Natural killer cell (primary cell): ENCODE results near the gene DICER1. TPM values are rescaled to one million over a fixed set of nuclear protein-coding genes. Genes with fewer than 3 reads are reported as not detected.

ENCODE experiments used
- ATAC-seq, 3 donors: fragments of 150-1000 bp in 2 of 3; fragments of 200-7000 bp in 1 of 3; cut with Tn5 transposase; 1 replicate in 1 of 3; 2 replicates in 2 of 3; pipeline ENCODE4 v1.10.0; 2021; ENCODE audit warnings: mild to moderate bottlenecking in 2 of 3, moderate library complexity in 2 of 3
- DNase-seq, 2 donors: peaks; one replicate each; pipeline versions ENCODE4 v3.0.0 to v3.0.0-alpha.2; 2013 to 2021; ENCODE audit warnings: mixed read lengths in 1 of 2
- H3K27ac ChIP-seq: one replicate; pipeline ENCODE4 v1.5.1; 2013; ENCODE audit warnings: mild to moderate bottlenecking, low read length
- H3K27me3 ChIP-seq: one replicate; pipeline ENCODE4 v1.6.1; 2013; ENCODE audit warnings: low read length; ENCODE audit not compliant: control insufficient read depth, insufficient read depth
- H3K36me3 ChIP-seq: one replicate; pipeline ENCODE4 v1.6.1; 2013; ENCODE audit warnings: low read length; ENCODE audit not compliant: control insufficient read depth, insufficient read depth
- H3K4me1 ChIP-seq: one replicate; pipeline ENCODE4 v1.6.1; 2013; ENCODE audit warnings: low read length; ENCODE audit not compliant: control insufficient read depth, insufficient read depth
- H3K4me3 ChIP-seq: one replicate; pipeline ENCODE4 v1.5.1; 2013; ENCODE audit warnings: low read length
- H3K9me3 ChIP-seq: one replicate; pipeline ENCODE4 v1.6.1; 2013; ENCODE audit warnings: low read length; ENCODE audit not compliant: control insufficient read depth, insufficient read depth
- H3K27ac Mint-ChIP-seq, 2 donors: one replicate each; pipeline ENCODE4 v1.8.0; 2022; ENCODE audit warnings: mild to moderate bottlenecking in 2 of 2, mixed read lengths in 2 of 2, moderate library complexity in 1 of 2
- H3K27me3 Mint-ChIP-seq, 2 donors: one replicate each; pipeline ENCODE4 v1.8.0; 2022; ENCODE audit warnings: low read depth in 2 of 2, mixed read lengths in 2 of 2
- H3K36me3 Mint-ChIP-seq: one replicate; pipeline ENCODE4 v1.8.0; 2022; ENCODE audit warnings: mixed read lengths
- H3K4me1 Mint-ChIP-seq, 2 donors: one replicate each; pipeline ENCODE4 v1.8.0; 2022; ENCODE audit warnings: mixed read lengths in 2 of 2
- H3K4me3 Mint-ChIP-seq: one replicate; pipeline ENCODE4 v1.8.0; 2022; ENCODE audit warnings: mild to moderate bottlenecking, moderate library complexity, mixed read lengths
- H3K9me3 Mint-ChIP-seq, 2 donors: one replicate each; pipeline ENCODE4 v1.8.0; 2022; ENCODE audit warnings: mixed read lengths in 2 of 2
- CTCF ChIP-seq: fragments of 200-600 bp; IDR thresholded peaks from one replicate; pipeline ENCODE4 v1.8.0; 2022; ENCODE audit warnings: antibody characterized with exemption
- WGBS: methylation state at CpG from one replicate; pipeline ENCODE4 v1.1.7; 2013; ENCODE audit warnings: missing lambda C conversion rate; ENCODE audit not compliant: insufficient coverage; 5-methylcytosine and 5-hydroxymethylcytosine counted together
- intact Hi-C: fragments of 100-400 bp; cut with micrococcal nuclease; formaldehyde crosslinking; loops from one replicate; pipeline ENCODE4 v1.14.2; 2022
- total RNA-seq, 4 donors: library from RNA; stranded (reverse); fragments of 120-200 nt in 1 of 4; gene quantifications; one replicate each; pipeline versions ENCODE4 v1.2.3 to v1.2.4, GENCODE V29; 2013 to 2022

The DICER1 gene
- total RNA-seq, 3 donors from 2014 or later (not counting 1 experiment from before 2014, with no cell fraction given) = 47.7 to 59.3 (median 52.9) TPM

DNA sequence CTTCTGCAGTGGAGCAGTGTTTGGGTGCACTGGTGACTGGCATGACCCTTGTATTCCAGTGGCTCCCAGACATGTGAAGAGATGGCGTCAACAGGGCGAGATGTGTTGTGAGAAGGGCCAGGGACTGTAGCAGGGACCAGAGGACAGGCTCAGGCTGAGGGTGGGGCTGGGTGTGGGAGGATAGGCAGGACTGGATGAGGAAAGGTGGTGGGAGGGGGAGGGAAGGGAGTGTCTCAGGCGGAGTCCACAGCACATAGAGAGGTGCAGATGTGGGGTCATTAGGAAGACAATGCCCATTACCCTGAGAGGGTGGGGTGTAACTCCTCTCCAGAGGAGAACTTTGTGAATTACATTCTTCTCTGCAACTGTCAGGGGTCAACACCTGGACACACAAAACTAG lies 78.5 kb downstream of the DICER1 start:
- no peak for DNase-seq
- Histone ChIP-seq H3K36me3 (no peaks in the 10 kb centered on the region), H3K27me3 (no peaks in the 10 kb centered on the region), H3K27ac (no peak overlapping the region), H3K9me3 (no peaks in the 10 kb centered on the region), H3K4me3 (no peak overlapping the region), H3K4me1 (no peaks in the 10 kb centered on the region)
- no peaks in the 10 kb centered on the region for H3K9me3 Mint-ChIP-seq
- ATAC-seq = no peak
- 67% methylated on average over 3 of the region's 3 CpGs for WGBS
- H3K4me1 Mint-ChIP-seq = no peaks in the 10 kb centered on the region
- no peak overlapping the region for H3K27ac Mint-ChIP-seq
- intact Hi-C loops = no loop called here
- H3K36me3 Mint-ChIP-seq = no peaks in the 10 kb centered on the region
- no peak overlapping the region for H3K4me3 Mint-ChIP-seq
- peaks cover 0 to 14% of the 10 kb centered on the region in 2 donors for H3K27me3 Mint-ChIP-seq
- no peak for TF ChIP-seq CTCF

GRCh38 chr14:95077345-95077744 lies 80.0 kb downstream of the DICER1 start:
- peaks cover 0 to 14% of the 10 kb centered on the region in 2 donors for H3K27me3 Mint-ChIP-seq
- H3K27me3 ChIP-seq = no peaks in the 10 kb centered on the region
- DNase-seq (no peak), ATAC-seq (no peak)
- 95% methylated on average over 7 of the region's 7 CpGs for WGBS
- H3K4me3 ChIP-seq = no peak overlapping the region
- no peak overlapping the region for H3K27ac ChIP-seq
- H3K4me3 Mint-ChIP-seq = no peak overlapping the region
- intact Hi-C loops = no loop called here
- no peaks in the 10 kb centered on the region for H3K36me3 Mint-ChIP-seq
- TF ChIP-seq CTCF = no peak
- H3K4me1 Mint-ChIP-seq = no peaks in the 10 kb centered on the region
- H3K27ac Mint-ChIP-seq = no peak overlapping the region
- H3K9me3 Mint-ChIP-seq = no peaks in the 10 kb centered on the region
- no peaks in the 10 kb centered on the region for H3K9me3 ChIP-seq
- no peaks in the 10 kb centered on the region for H3K4me1 ChIP-seq
- H3K36me3 ChIP-seq = no peaks in the 10 kb centered on the region

DNA sequence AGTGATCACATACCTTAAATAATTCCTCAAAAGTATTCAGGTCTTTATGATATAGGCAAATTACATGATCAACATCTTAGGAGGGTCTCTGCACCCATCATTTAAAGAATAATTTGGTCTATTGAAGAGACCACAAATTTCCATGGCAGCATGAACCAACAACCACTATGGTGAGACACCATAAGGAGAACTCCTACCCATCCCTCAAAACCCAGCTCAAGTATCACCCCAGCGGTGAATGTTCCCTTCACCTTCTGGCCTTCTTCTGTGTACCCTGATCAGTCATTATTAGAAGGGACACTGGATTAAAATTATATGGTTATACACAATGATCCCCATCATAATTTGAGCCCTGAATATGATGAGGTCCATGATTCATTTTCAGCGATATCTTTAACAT lies 81.5 kb downstream of the DICER1 start:
- Mint-ChIP-seq H3K36me3 (no peaks in the 10 kb centered on the region), H3K9me3 (no peaks in the 10 kb centered on the region), H3K4me3 (no peak overlapping the region), H3K27me3 (peaks cover 0 to 14% of the 10 kb centered on the region in 2 donors), H3K27ac (no peak overlapping the region), H3K4me1 (no peaks in the 10 kb centered on the region)
- H3K9me3 ChIP-seq = no peaks in the 10 kb centered on the region
- H3K27ac ChIP-seq = no peak overlapping the region
- DNase-seq (no peak), ATAC-seq (no peak)
- H3K36me3 ChIP-seq = no peaks in the 10 kb centered on the region
- intact Hi-C loops = no loop called here
- TF ChIP-seq CTCF = no peak
- WGBS = no CpG with 5 or more reads among the region's 2 CpGs
- H3K4me3 ChIP-seq = no peak overlapping the region
- H3K27me3 ChIP-seq = no peaks in the 10 kb centered on the region
- no peaks in the 10 kb centered on the region for H3K4me1 ChIP-seq

GRCh38 chr14:95073947-95074346 lies 83.4 kb downstream of the DICER1 start:
- peaks cover 0 to 14% of the 10 kb centered on the region in 2 donors for H3K27me3 Mint-ChIP-seq
- H3K27ac Mint-ChIP-seq = no peak overlapping the region
- 88% methylated on average over 3 of the region's 3 CpGs for WGBS

More at GRCh38 chr14:95073947-95074346, 83.4 kb downstream of the DICER1 start:
- H3K4me1 Mint-ChIP-seq = no peaks in the 10 kb centered on the region
- DNase-seq = no peak
- no peaks in the 10 kb centered on the region for H3K4me1 ChIP-seq
- H3K36me3 Mint-ChIP-seq = no peaks in the 10 kb centered on the region
- H3K9me3 ChIP-seq = no peaks in the 10 kb centered on the region
- no peaks in the 10 kb centered on the region for H3K36me3 ChIP-seq
- no peaks in the 10 kb centered on the region for H3K9me3 Mint-ChIP-seq
- ATAC-seq = no peak
- no peaks in the 10 kb centered on the region for H3K27me3 ChIP-seq
- intact Hi-C loops = no loop called here
- H3K27ac ChIP-seq = no peak overlapping the region
- TF ChIP-seq CTCF = no peak
- no peak overlapping the region for H3K4me3 ChIP-seq
- H3K4me3 Mint-ChIP-seq = no peak overlapping the region
